DMS153 treated with DMSO at 0.1 percent for 48 hours (cell line): Measurements from ENCODE around the gene DIS3L.
"Not testable (repeated sequence)": the region's sequence is repeated elsewhere in the genome, so short reads cannot be mapped to it uniquely, and the experiment has no call there.

ENCODE experiments used
- DNase-seq: peaks from one replicate; lab custom pipeline; 2025; ENCODE audit not compliant: unreplicated experiment; lab: John Stamatoyannopoulos, UW

The DIS3L gene

DNA sequence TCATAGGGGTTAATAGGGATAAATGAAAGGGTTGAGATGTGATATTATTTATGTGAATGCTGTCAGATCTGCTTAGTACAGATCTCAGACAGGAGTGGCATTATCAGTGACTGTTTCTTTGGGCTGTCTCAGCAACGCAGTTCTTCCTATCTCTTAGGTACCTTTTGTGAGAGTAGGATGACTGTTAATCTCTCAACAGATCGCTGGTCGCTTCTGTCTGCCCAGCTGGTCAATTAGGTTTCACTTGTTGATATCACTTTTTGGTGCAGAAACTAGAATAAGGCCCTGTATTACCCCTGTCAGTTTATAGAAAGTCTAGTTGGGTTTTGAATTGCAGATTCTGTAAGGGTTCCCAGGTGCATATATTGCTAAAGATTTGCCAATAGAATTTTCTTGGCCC is 16.5 kb downstream of the DIS3L start:
- DNase-seq, result no peak

DNA sequence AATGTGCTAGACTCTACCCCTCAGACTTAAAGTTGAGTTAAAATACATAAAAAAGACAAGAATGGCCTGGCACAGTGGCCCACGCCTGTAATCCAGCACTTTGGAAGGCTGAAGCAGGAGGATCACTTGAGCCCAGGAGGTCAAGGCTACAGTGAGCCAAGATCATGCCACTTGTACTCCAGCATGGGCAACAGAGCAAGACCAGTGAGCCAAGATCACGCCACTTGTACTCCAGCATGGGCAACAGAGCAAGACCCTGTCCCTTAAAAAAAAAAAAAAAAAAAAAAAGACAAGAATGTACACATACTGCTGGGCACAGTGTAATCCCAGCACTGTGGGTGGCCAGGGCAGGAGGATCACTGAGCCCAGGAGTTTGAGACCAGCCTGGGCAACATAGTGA is 17.4 kb downstream of the DIS3L start:
- DNase-seq, result no peak

DNA sequence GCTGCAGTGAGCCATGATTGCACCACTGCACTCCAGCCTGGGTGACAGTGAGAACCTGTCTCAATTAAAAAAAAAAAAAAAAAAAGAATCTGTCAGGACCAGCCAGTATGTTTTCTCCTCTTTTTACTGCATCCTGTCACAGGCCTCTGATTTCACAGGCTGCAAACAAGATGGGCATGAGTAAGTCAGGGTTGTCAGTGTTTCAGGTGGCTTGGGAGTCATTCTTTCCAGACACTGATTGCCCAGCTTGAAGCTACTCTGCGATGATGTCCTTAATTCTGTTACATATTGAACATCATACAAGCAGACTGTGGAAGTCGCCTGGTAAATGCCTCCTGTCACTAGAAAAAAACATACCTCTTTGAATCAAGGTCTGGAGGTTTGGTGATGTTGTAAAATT is 18.8 kb downstream of the DIS3L start:
- no peak for DNase-seq

DNA sequence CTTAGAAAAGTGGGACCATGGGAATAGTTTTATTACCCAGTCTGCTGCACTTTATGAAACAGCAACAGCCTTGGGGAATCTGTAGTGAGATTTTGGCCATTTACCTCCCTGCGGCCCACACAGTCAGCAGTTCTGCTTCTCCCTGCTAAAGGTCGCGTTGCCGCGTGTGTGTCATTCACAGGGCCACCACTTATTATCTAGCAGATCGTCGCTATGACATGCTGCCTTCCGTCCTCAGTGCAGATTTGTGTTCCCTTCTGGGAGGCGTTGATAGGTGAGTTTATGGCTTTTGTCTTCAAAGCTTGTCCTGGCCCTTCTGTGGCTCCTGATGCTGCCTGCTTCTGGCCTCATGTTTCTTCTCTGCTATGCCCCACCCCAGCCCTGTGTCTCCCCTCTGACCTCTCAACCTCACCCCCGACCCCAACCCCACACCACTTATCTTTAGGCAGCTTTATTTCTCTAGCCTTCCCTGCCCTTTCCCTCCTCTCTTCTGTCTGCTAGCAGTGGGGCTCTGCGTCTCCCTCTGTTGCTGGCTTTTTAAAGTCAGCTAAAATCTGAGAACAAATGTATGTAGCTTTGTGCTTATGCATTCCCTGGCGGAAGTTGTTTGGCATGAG is 30.1 kb downstream of the DIS3L start:
- DNase-seq, result no peak

DNA sequence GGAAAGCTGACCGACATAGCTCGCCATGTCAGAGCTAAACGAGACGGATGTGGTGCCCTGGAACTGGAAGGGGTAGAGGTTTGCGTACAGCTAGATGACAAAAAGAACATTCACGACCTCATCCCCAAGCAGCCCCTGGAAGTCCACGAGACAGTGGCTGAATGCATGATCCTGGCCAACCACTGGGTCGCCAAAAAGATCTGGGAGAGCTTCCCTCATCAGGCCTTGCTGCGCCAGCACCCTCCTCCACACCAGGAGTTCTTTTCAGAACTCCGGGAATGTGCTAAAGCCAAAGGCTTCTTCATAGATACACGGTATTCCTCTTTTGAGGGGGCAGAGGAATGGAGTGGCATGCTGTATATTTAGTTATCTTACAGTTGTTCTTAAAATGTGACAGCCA is 32.7 kb downstream of the DIS3L start:
- DNase-seq, result no peak

DNA sequence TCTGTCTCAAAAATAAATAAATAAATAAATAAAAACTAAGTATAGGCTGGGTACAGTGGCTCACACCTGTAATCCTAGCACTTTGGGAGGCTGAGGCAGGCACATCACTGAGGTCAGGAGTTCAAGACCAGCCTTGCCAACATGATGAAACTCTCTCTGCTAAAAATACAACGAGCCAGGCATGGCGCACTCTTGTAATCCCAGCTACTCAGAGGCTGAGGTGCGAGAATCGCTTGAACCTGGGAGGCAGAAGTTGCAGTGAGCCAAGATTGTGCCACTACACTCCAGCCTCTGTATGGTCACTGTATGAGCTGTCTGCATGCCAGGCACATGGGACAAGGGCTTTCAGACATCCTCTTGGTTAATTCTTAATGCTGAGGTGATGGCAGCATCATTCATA is 34.4 kb downstream of the DIS3L start:
- DNase-seq, result no peak

DNA sequence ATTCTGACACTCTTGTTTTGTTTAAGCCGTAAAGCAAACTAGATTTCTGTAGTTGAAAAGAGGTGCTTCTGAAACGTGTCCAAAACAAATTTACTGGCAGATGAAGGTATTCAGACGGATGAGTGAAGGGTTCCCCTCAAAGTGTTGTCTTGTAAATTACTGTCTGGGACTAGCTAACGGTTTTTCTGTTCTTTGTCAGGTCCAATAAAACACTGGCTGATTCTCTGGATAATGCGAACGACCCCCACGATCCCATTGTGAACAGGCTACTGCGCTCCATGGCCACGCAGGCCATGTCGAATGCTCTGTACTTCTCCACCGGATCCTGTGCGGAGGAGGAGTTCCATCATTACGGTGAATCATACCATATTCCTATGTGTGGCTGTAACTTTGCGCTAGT is 35.4 kb downstream of the DIS3L start:
- no peak for DNase-seq

DNA sequence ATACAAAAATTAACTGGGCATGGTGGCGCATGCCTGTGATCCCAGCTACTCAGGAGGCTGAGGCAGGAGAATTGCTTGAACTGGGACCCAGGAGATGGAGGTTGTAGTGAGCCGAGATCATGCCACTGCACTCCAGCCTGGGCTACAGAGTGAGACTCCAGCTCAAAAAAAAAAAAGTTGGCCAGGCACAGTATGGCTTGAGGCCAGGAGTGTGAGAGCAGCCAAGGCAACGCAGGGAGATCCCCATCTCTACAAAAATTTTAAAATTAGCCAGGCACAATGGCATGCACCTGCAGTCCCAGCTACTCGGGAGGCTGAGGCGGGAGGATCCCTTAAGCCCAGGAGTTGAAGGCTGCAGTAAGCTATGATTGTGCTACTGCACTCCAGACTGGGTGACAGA is 55.2 kb downstream of the DIS3L start:
- DNase-seq, result not testable (repeated sequence)

DNA sequence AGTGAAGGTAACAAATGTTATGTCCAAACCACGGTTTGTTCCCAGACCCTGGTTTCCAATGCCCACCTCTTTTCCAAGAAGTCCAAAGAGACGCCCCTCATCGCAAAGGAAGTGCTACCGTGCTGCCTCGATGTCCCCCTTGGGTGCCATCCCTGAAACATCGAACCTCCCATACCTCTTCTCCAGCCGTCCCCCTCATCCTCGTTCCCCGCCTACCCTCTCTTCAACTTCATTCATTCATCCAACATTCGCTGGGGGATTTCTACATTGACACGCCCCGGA is 62.6 kb downstream of the DIS3L start:
- no peak for DNase-seq

DNA sequence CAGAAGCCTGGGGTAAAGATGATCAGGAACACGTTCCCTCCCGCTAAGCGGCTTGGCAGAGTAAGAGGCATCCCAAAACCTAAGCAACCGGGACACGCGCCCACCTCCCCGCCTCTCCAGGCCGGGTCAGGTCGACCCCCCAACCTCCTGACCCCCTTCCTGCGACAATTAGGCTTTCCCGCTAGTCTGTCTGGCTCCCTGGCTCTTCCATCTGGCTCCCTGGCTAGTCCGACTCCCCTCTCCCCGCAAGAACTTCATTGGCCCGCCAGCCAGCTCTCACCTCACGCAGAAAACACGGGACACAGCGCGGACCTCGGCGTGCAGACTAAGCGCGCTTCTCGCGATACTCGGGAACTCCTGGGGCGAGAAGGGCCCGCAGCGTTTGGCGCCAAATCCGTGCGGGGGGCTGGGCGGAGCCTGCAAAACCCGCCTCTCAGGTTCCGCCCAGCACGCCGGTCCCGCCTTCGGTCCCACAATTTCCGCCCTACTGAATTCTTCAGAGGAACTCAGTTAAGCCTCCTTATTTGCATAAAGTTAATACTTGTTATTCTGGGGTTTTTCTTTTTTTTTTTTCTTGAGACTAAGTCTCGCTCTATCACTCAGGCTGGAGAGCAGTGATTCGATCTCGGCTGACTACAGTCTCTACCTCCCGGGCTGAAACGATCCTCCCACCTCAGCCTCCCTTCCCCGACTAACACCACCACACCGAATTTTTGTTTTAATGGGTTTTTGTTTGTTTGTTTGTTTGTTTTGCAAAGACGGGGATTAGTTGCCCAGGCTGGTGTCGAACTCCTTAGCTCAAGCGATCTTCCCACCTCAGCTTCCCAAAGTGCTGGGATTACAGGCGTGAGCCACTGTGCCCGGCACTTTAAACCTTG is 63.2 kb downstream of the DIS3L start, which contains the start of gene TIPIN:
TIPIN (minus strand) TSS at position 327 of the 878 bp plus-strand sequence. CDS start 3,738 bp downstream, outside the sequence.
- peak; percentile 50 for DNase-seq

DNA sequence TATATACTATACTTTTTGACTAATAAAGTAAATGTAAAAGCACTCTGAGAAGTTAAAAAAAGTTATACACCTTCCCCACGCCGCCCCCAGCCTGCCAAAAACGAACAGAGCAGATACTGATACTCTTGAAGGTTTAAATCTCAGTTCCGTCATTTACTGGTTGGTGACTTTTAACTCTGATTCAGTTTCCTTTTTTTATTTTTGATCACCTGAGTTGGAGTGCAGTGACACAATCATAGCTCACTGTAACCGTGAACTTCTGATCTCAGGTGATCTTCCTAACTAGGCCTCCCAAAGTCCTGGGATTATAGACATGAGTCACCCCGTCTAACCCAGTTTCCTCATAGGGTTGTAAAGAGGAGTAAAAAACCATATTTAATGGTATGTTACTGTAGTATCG is 66.4 kb downstream of the DIS3L start:
- DNase-seq, result no peak

DNA sequence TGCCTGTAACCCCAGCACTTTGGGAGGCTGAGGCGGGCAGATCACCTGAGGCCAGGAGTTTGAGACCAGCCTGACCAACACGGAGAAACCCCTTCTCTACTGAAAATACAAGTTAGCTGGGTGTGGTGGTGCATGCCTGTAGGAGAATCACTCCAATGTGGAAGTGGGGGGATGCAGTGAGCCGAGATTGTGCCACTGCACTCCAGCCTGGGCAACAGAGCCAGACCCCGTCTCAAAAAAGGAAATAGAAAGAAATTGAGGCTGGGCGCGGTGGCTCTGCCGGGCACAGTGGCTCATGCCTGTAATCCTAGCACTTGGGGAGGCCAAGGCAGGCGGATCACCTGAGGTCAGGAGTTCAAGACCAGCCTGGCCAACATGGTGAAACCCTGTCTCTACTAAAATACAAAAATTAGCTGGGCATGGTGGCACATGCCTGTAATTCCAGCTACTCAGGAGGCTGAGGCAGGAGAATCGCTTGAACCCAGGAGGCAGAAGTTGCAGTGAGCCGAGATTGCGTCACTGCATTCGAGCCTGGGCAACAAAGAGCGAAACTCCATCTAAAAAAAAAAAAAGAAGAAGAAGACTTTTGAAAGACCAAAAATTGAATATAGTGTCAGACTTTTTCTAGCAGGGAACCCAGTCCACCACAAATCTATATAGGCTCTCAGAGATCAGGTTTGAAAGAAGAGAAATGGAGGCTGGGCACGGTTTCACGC is 68.5 kb downstream of the DIS3L start:
- DNase-seq, result not testable (repeated sequence)

DNA sequence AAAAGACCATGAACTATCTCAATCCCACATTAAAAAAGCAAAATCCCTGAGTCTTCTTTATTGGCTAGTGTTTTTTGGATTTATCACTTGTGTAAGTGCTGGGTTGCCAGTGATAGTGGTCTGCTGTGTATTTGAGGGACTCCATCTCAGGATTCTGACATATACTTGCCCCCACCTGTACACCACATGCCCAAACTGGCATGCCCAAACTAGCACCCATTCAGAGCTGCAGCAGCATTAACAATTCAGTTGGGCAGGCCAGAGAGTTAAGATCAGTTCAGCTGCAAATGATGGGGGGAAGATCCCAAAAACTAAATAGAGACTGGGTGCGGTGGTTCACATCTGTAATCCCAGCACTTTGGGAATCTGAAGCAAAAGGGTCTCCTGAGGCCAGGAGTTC is 69.4 kb downstream of the DIS3L start:
- no peak for DNase-seq

DNA sequence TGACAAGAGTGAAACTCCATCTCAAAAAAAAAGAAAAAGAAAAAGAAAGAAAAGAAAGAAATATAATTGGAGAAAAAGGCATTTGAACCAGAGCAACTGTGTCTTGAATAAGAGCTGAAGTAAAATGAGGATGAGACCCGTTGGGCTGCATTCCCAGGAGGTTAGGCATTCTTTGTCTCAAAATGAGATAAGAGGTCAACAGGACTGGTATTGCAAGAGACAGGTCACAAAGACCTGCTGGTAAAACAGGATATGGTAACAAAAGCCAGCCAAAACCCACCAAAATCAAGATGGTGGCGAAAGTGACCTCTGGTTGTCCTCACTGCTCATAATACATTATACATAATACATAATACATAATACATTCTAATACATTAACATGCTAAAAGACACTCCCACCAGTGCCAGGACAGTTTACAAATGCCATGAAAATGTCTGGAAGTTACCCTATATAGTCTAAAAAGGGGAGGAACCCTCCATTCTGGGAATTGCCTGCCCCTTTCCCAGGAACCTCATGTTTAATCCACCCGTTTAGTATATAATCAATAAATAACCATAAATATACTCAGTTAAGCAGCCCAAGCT is 71.7 kb downstream of the DIS3L start:
- no peak for DNase-seq

DNA sequence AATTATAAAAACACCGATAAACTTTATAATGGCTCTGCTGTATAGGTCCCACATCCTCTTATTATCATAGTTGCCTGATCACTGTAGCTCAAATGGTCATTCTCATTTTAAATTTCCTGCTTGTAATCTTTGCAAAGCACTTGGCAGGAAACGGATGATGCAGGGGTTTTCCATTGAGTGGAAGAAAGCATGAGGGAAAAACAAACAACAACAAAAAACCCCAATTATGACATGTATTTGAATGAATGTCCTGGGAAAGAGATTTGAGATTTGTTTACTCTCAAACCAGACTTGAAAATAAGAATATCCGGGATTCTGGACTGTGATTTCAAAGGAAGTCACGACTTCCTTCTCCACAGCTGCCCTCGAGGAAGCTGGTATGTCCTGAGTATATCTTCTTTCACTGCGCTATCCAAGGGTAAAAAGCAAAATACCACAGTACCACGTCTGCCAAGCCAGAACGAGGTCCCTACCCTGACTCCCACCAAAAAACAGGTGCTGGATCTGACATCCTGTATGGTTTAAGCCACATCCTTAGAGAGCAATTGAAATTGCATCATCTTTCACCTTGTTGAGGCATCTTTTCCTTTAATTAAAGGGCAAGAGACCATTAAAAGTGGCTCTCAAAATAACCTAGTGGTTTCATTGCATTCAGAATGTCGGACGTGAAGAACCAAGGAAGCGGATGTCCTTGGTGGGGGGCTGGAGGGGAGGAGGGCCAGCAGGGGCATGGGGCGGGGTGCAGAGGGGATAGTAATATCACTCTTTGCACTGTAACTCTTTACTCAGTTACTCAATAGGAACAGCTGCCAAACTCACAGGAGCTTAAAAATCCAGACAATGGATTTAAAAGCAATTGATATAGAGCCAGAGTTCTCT is 76.6 kb downstream of the DIS3L start:
- DNase-seq, result no peak

DNA sequence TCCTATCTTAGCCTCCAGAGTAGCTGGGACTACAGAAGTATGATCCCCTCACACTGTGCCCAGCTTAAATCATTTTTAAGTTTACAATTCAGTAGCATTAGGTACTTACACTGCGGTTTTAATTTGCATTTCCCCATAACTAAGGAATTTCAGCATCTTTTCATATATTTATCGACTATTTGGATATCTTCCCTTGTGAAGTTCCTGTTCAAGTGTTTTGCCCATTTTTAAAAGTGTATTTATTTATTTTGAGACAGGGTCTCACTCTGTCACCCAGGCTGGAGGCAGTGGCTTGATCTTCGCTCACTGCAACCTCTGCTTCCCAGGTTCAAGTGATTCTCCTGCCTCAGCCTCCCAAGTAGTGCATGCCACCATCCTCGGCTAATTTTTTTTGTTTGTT is 80.8 kb downstream of the DIS3L start:
- DNase-seq, result no peak

DNA sequence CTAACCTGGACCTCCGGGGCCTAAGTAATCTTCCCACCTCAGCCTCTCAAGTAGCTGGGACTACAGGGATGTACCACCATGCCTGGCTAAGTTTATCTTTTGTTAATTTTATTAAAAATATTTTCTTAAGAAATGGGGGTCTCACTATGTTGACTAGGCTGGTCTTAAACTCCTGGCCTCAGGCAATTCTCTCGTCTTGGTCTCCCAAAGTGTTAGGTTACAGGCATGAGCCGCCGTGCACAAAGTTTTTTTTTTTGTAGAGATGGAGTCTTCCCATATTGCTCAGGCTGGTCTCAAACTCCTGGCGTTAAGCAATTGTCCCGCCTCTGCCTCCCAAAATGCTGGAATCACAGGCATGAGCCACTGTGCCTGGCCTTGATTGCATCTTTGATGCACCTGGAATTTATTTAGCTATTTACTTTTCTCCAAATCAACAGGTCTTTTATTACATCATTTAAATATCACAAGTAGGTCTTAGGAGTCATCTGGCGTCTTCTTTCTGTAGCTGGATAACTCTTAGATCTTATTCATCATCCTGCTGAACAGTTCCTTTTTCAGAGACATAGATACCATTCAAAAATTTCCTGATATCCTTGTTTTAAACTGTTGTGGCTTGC is 85.6 kb downstream of the DIS3L start:
- no peak for DNase-seq

DNA sequence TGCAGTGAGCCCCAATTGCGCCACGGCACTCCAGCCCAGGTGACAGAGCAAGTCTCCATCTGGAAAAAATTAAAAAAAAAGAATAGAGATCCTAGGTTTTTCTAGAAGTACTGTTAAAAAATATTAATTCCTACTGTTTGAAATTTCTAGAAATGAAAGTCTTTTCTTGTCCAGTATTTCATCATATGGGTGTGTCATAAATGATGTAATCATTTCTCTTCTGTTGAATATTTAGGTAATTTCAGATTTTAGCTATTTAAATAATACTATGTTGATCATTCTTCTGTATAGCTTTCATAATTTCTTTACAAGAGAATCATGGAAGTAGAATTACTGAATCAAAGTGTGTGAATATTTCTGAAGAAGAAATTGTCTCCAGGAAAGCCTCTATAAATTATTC is 88.0 kb downstream of the DIS3L start:
- DNase-seq, result not testable (repeated sequence)
